Measurements from ENCODE around the gene MINK1. TPM values are rescaled to one million over a fixed set of nuclear protein-coding genes. Genes with fewer than 3 reads are reported as not detected.
"Not testable (repeated sequence)": the region's sequence is repeated elsewhere in the genome, so short reads cannot be mapped to it uniquely, and the experiment has no call there.

Gene MINK1
- total RNA-seq, 1 experiment from 2014 or later, result 31.4 TPM

- DNase-seq (ENCODE audit: low spot score), result no peak
Measured at GRCh38 chr17:4811471-4811870, 21.7 kb upstream of the MINK1 start.

GRCh38 chr17:4812690-4813089, 20.4 kb upstream of the MINK1 start:
- no peak for DNase-seq (ENCODE audit: low spot score)

- no peak for DNase-seq (ENCODE audit: low spot score)
Measured at GRCh38 chr17:4815043-4815675, 18.0 kb upstream of the MINK1 start.

- DNase-seq (ENCODE audit: low spot score), result no peak
Measured at GRCh38 chr17:4816826-4817225, 16.3 kb upstream of the MINK1 start.

- no peak for DNase-seq (ENCODE audit: low spot score)
Measured at GRCh38 chr17:4818276-4818675, 14.9 kb upstream of the MINK1 start.

GRCh38 chr17:4822835-4823234, 10.3 kb upstream of the MINK1 start:
- DNase-seq (ENCODE audit: low spot score), result no peak

- DNase-seq (ENCODE audit: low spot score), result no peak
Measured at GRCh38 chr17:4823373-4824089, 9.6 kb upstream of the MINK1 start.

GRCh38 chr17:4827399-4827798, 5.7 kb upstream of the MINK1 start:
- DNase-seq (ENCODE audit: low spot score), result no peak

GRCh38 chr17:4832829-4833177, 337 bp upstream of the MINK1 start:
- DNase-seq (ENCODE audit: low spot score), result not testable (repeated sequence)

GRCh38 chr17:4833941-4834680, 971 bp downstream of the MINK1 start:
- peak; percentile 34 for DNase-seq (ENCODE audit: low spot score)

- DNase-seq (ENCODE audit: low spot score), result no peak
Measured at GRCh38 chr17:4834681-4835020, 1.5 kb downstream of the MINK1 start.

GRCh38 chr17:4836221-4836620, 3.1 kb downstream of the MINK1 start:
- DNase-seq (ENCODE audit: low spot score), result no peak

- DNase-seq (ENCODE audit: low spot score), result no peak
Measured at GRCh38 chr17:4837471-4838308, 4.5 kb downstream of the MINK1 start.

GRCh38 chr17:4838309-4838785, 5.2 kb downstream of the MINK1 start:
- DNase-seq (ENCODE audit: low spot score), result no peak

- DNase-seq (ENCODE audit: low spot score), result no peak
Measured at GRCh38 chr17:4839221-4839620, 6.1 kb downstream of the MINK1 start.

GRCh38 chr17:4839965-4840892, 7.1 kb downstream of the MINK1 start:
- DNase-seq (ENCODE audit: low spot score), result no peak

- no peak for DNase-seq (ENCODE audit: low spot score)
Measured at GRCh38 chr17:4840893-4841242, 7.7 kb downstream of the MINK1 start.

GRCh38 chr17:4842376-4842775, 9.2 kb downstream of the MINK1 start:
- DNase-seq (ENCODE audit: low spot score), result no peak

- DNase-seq (ENCODE audit: low spot score), result no peak
Measured at GRCh38 chr17:4843321-4844000, 10.3 kb downstream of the MINK1 start.

GRCh38 chr17:4845118-4845517, 12.0 kb downstream of the MINK1 start:
- DNase-seq (ENCODE audit: low spot score), result no peak
